AG10803 (cell line): ENCODE measurements around the gene PDE6A.

Source experiments
- DNase-seq: peaks from one replicate; pipeline ENCODE4 v3.0.0; 2010; ENCODE audit warnings: low read depth
- H3K4me3 ChIP-seq: 2 replicates; pipeline ENCODE4 v1.5.1; 2011; ENCODE audit warnings: mild to moderate bottlenecking, low read length, control low read depth
- TF ChIP-seq, protein P1 (sequence below): conservative IDR thresholded peaks from 2 replicates; pipeline ENCODE4 v1.5.1; 2011; ENCODE audit warnings: mild to moderate bottlenecking, low read length, control low read depth, inconsistent platforms

Gene PDE6A

DNA sequence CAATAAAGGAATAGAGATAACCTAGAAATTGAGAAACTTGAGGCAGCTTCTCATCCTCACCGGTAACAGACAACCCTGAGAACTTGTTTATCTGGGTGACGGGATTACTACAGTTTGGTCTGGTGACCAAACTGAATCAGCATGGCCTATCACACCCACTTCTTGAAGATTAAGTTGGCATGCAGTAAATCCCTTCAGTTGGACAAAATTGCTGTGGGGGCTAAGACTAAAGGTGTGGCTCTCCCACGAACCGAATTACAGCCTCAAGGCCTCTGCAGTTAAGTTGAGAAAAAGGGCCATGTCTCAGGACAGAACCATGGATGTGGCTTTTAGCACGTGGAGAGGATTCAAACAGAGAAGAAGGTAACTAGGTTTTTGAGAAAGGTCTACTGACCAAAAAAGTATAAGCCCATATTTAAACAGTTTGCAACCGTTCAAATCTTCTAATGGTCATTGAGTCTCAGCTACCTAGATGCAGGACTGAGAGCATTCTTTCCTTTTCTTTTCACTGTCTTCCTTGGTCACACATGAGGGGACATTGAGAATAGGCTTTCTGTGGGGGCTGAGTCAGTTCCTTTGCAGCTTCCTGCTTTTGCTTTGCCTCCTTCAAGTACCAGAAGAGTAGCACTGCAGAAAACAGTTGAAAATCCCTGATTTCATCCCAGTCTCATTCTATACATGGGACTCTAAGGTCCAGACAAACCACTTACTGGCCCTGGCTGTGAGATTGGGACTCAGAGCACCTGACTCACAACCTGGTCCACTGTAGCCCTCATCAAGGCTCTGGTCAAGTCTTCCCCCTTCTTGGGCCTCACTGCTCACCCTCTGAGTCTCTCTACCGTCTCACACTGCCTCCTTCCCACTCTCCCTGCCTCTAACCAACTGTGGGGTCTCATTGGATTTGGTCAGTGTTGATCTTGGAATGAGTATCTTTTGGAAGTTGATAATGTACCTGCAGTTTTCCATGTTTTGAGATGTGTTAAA lies 30.9 kb downstream of the PDE6A start:
- TF ChIP-seq, protein P1, sequence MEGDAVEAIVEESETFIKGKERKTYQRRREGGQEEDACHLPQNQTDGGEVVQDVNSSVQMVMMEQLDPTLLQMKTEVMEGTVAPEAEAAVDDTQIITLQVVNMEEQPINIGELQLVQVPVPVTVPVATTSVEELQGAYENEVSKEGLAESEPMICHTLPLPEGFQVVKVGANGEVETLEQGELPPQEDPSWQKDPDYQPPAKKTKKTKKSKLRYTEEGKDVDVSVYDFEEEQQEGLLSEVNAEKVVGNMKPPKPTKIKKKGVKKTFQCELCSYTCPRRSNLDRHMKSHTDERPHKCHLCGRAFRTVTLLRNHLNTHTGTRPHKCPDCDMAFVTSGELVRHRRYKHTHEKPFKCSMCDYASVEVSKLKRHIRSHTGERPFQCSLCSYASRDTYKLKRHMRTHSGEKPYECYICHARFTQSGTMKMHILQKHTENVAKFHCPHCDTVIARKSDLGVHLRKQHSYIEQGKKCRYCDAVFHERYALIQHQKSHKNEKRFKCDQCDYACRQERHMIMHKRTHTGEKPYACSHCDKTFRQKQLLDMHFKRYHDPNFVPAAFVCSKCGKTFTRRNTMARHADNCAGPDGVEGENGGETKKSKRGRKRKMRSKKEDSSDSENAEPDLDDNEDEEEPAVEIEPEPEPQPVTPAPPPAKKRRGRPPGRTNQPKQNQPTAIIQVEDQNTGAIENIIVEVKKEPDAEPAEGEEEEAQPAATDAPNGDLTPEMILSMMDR = no peak
- no peak for DNase-seq
- H3K4me3 ChIP-seq = no peak overlapping the region

DNA sequence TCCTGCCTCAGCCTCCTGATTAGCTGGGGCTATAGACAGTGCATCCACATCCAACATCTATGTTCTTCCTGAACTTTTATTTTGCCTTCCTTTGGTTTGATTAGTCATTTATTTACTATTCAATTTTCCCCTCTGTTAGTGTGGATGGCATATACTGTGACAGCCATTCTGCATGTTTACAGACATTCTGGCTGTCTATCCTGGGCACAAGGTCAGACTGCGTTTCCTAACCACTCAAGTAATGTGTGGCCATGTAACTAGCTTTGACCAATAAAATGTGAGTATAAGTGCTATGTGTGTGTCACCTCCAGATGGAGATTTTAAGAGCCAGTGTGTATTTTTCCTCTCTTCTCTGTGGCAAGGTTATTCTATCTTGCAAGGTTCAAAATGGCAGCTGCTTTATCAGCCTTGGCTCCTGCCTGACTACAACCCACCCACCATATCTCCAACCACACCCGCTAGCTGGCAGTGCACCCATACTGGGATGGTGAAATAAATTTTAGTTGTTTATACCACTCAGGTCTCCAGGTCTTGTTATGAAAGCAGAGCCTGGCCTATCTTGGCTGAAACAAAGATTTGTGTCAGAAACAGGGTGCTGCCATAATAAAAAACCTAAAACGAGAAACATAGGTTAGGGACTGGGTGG lies 32.2 kb downstream of the PDE6A start:
- TF ChIP-seq, protein P1 = no peak
- no peak overlapping the region for H3K4me3 ChIP-seq
- no peak for DNase-seq

DNA sequence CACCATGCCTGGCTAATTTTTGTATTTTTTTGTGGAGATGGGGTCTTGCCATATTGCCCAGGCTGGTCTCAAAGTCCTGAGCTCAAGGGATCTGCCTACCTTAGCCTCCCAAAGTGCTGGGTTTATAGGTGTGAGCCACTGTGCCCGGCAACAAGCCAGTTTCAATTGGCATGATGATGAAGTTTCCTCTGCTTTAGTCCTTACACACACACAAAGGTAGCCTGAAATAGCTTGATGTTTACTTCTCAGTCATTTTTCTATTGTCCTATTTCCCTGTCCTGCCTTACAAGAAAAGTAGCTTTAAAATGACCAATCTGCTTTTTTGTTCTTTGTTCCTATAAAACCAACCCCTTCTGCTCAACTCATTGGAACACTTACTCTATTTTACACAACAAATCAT lies 33.6 kb downstream of the PDE6A start:
- no peak for DNase-seq
- no peak overlapping the region for H3K4me3 ChIP-seq
- TF ChIP-seq, protein P1 = no peak

DNA sequence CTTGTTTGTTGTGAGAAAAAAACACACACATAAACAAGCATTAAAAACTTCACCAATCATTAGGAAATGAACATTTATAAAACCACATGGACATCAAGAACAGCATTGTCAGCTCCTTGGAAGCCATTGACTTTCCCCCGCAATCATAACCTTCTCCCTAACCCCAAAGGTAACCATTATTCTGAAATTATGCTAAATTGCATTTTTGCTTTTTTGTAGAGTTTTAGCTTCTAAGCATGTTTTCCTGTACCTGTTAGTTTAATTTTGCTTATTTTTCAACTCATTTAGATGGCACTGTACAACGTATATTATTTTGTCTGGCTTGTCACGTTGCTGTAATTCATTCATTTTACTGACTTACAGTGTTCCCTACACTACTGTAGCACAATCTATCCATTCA lies 36.8 kb downstream of the PDE6A start:
- H3K4me3 ChIP-seq = no peak overlapping the region
- TF ChIP-seq, protein P1 = no peak
- DNase-seq = no peak

DNA sequence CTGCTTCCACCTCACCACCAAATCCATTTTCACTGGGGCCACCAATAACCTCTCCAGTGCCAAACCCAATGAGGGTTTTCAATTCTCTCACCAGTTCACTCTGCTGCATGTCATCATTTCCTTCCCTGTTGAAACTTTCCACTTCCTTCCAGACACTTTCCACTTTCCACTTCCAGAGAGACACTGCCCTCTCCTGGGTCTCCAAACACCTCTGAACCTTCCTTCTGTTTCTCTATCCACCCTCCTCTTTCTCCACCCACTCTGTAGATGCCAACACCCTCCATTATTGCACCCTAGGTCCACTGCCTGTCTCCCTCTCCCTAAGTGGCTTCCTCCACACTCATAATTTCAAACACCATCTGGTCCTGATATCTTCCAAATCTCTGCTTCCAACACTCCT lies 39.6 kb downstream of the PDE6A start:
- TF ChIP-seq, protein P1 = no peak

DNA sequence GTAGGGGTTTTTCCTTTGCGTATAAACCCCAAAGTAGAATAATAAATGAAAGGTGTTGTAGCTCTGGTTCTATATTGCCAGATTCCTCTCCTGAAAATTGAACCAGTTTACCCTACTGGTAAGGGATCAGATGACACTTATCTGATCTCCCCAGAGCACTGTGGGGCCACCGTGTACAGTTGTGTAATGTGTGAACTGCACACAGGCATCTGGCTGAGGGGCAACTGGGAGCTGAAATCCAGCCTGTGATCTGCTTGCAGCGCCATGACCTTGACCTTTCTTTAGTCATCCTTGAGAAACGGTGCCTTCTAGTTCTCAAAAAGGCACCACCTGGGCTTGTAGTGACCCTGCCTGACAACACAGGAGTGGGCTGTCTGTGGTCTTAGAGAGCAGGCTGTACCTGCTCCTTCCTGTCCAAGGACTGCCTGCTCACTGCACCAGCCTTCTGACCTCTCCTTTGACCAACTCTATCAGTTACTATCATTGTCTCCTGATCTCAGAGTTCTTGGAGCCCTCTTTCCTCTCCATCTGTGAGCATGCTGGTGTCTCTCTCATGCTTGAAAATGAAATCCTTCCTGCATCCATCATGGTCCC lies 40.2 kb downstream of the PDE6A start:
- TF ChIP-seq, protein P1 = no peak
- no peak overlapping the region for H3K4me3 ChIP-seq
- no peak for DNase-seq

More for the DNA sequence above, 39.6 kb downstream of the PDE6A start:
- no peak overlapping the region for H3K4me3 ChIP-seq
- DNase-seq = no peak
